ENCODE data around the gene NBPF6. TPM values are rescaled to one million over a fixed set of nuclear protein-coding genes. Genes with fewer than 3 reads are reported as not detected.

Gene NBPF6
- total RNA-seq, 3 donors from 2014 or later (not counting 1 experiment from before 2014, with no cell fraction given) = not detected

GRCh38 chr1:108505763-108506070 lies 55.6 kb downstream of the NBPF6 start:
- peaks cover 7% of the 10 kb centered on the region for H3K4me1 ChIP-seq (ENCODE audit: control insufficient read depth, insufficient read depth, low read length)
- WGBS (ENCODE audit: insufficient coverage) = 0% methylated on average over 1 of the region's 2 CpGs
- intact Hi-C loops (cut with micrococcal nuclease) = no loop called here

DNA sequence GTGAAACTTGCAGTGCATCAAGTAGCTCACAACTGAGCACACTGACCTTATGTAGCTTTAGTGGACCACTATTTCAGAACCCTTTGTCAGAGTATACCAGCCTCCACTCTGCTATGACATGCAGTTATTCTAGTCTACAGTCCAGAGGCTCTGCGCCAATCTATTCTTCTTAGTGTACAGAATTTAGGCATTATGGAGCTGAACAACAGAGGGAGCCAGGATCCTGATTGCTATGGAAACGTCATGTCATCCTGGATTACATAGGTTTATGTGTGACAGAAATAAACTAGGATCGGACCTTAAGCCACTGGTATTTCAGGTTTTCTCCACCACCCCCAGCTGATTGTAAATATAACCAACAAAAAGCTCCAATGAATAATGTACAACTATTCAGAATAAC lies 61.6 kb downstream of the NBPF6 start:
- no peaks in the 10 kb centered on the region for H3K9me3 ChIP-seq (ENCODE audit: control insufficient read depth, insufficient read depth, low read length)
- H3K4me3 ChIP-seq (ENCODE audit: low read length) = no peak overlapping the region
- 78% methylated on average over 3 of the region's 3 CpGs for WGBS (ENCODE audit: insufficient coverage)
- no peak for ATAC-seq
- no peaks in the 10 kb centered on the region for H3K27me3 ChIP-seq (ENCODE audit: control insufficient read depth, insufficient read depth, low read length)
- no peaks in the 10 kb centered on the region for H3K36me3 ChIP-seq (ENCODE audit: control insufficient read depth, insufficient read depth, low read length)
- no peaks in the 10 kb centered on the region for H3K4me1 Mint-ChIP-seq
- intact Hi-C loops (cut with micrococcal nuclease) = loop anchor here (1.0 to 10.0 kb wide), 5 partner anchors 50 to 383 kb away; partner anchors contain the start of gene PRPF38B
- H3K4me1 ChIP-seq (ENCODE audit: control insufficient read depth, insufficient read depth, low read length) = no peaks in the 10 kb centered on the region
- H3K27me3 Mint-ChIP-seq (ENCODE audit: low read depth in 2 of 2) = peaks cover 6 to 12% of the 10 kb centered on the region in 2 donors
- no peak overlapping the region for H3K27ac Mint-ChIP-seq
- no peak for TF ChIP-seq CTCF (IDR thresholded peaks at IDR 0.05)
- no peaks in the 10 kb centered on the region for H3K9me3 Mint-ChIP-seq
- H3K36me3 Mint-ChIP-seq = no peaks in the 10 kb centered on the region
- H3K27ac ChIP-seq (ENCODE audit: low read length) = no peak overlapping the region
- no peak for DNase-seq
- H3K4me3 Mint-ChIP-seq = no peak overlapping the region

More at GRCh38 chr1:108505763-108506070, 55.6 kb downstream of the NBPF6 start:
- Histone ChIP-seq H3K4me3 (ENCODE audit: low read length) (no peak overlapping the region), H3K27me3 (ENCODE audit: control insufficient read depth, insufficient read depth, low read length) (peaks cover 4% of the 10 kb centered on the region), H3K9me3 (ENCODE audit: control insufficient read depth, insufficient read depth, low read length) (no peaks in the 10 kb centered on the region), H3K36me3 (ENCODE audit: control insufficient read depth, insufficient read depth, low read length) (no peaks in the 10 kb centered on the region), H3K27ac (ENCODE audit: low read length) (no peak overlapping the region)
- no peak overlapping the region for H3K4me3 Mint-ChIP-seq
- peak in 1 of 2 donors; percentile 44 for DNase-seq
- H3K4me1 Mint-ChIP-seq = no peaks in the 10 kb centered on the region
- H3K27ac Mint-ChIP-seq = no peak overlapping the region
- no peak for TF ChIP-seq CTCF (IDR thresholded peaks at IDR 0.05)
- no peaks in the 10 kb centered on the region for H3K36me3 Mint-ChIP-seq
- ATAC-seq = peak in 2 of 3 donors; percentile 41 to 56
- no peaks in the 10 kb centered on the region for H3K9me3 Mint-ChIP-seq
- peaks cover 16 to 24% of the 10 kb centered on the region in 2 donors for H3K27me3 Mint-ChIP-seq (ENCODE audit: low read depth in 2 of 2)

- Mint-ChIP-seq H3K9me3 (no peaks in the 10 kb centered on the region), H3K27ac (no peak overlapping the region), H3K4me1 (no peaks in the 10 kb centered on the region), H3K36me3 (no peaks in the 10 kb centered on the region), H3K4me3 (no peak overlapping the region), H3K27me3 (ENCODE audit: low read depth in 2 of 2) (peaks cover 12% of the 10 kb centered on the region in 2 donors)
- Histone ChIP-seq H3K9me3 (ENCODE audit: control insufficient read depth, insufficient read depth, low read length) (no peaks in the 10 kb centered on the region), H3K27ac (ENCODE audit: low read length) (no peak overlapping the region), H3K4me1 (ENCODE audit: control insufficient read depth, insufficient read depth, low read length) (no peaks in the 10 kb centered on the region), H3K27me3 (ENCODE audit: control insufficient read depth, insufficient read depth, low read length) (no peaks in the 10 kb centered on the region), H3K4me3 (ENCODE audit: low read length) (no peak overlapping the region), H3K36me3 (ENCODE audit: control insufficient read depth, insufficient read depth, low read length) (no peaks in the 10 kb centered on the region)
- ATAC-seq (peak; percentile 59 to 82 (median 79)), DNase-seq (peak in 1 of 2 donors; percentile 78)
- intact Hi-C loops (cut with micrococcal nuclease) = loop anchor here (1.0 to 10.0 kb wide), 5 partner anchors 49 to 382 kb away; partner anchors contain the start of gene PRPF38B
- WGBS (ENCODE audit: insufficient coverage) = 80% methylated on average over 1 of the region's 6 CpGs
- peak; percentile 97 for TF ChIP-seq CTCF (IDR thresholded peaks at IDR 0.05)
These were observed 62.3 kb downstream of the NBPF6 start for GRCh38 chr1:108512239-108513043.

All from natural killer cell (primary cell).